MM.1S (cell line): ENCODE results near the gene KIAA1210.

Source experiments
- DNase-seq: peaks from one replicate; pipeline ENCODE4 v3.0.0-alpha.2; 2015
- H2AFZ ChIP-seq: fragments of 300-600 bp; sonication (generic); 2 replicates; pipeline ENCODE4 v1.6.0; 2016; ENCODE audit warnings: antibody characterized with exemption, low read length
- H3F3A ChIP-seq: fragments of 300-600 bp; sonication (generic); 2 replicates; pipeline ENCODE4 v1.6.1; 2016; ENCODE audit warnings: mild to moderate bottlenecking, antibody characterized with exemption, low read length, moderate library complexity, mixed read lengths; ENCODE audit not compliant: insufficient read depth
- H3K27ac ChIP-seq: fragments of 300-600 bp; sonication (generic); 2 replicates; pipeline ENCODE4 v1.5.1; 2016; ENCODE audit warnings: mild to moderate bottlenecking, low read length
- H3K27me3 ChIP-seq: fragments of 300-600 bp; sonication (generic); replicated peaks from 2 replicates; pipeline ENCODE4 v1.6.0; 2016; ENCODE audit warnings: low read length; ENCODE audit not compliant: insufficient read depth
- H3K36me3 ChIP-seq: fragments of 300-600 bp; sonication (generic); replicated peaks from 2 replicates; pipeline ENCODE4 v1.6.1; 2016; ENCODE audit warnings: mild to moderate bottlenecking, low read length, mixed read lengths; ENCODE audit not compliant: insufficient read depth
- H3K4me1 ChIP-seq: fragments of 300-600 bp; sonication (generic); 2 replicates; pipeline ENCODE4 v1.6.1; 2016; ENCODE audit warnings: low read length, mixed read lengths
- H3K4me2 ChIP-seq: fragments of 300-600 bp; sonication (generic); 2 replicates; pipeline ENCODE4 v1.6.0; 2016; ENCODE audit warnings: low read depth, low read length
- H3K4me3 ChIP-seq: fragments of 300-600 bp; sonication (generic); 2 replicates; pipeline ENCODE4 v1.5.1; 2016; ENCODE audit warnings: low read length, mixed read lengths
- H3K79me2 ChIP-seq: fragments of 300-600 bp; sonication (generic); 2 replicates; pipeline ENCODE4 v1.6.1; 2016; ENCODE audit warnings: mixed run types, low read length, mixed read lengths
- H3K9ac ChIP-seq: fragments of 300-600 bp; sonication (generic); 2 replicates; pipeline ENCODE4 v1.6.1; 2016; ENCODE audit warnings: low read length, mixed read lengths
- H3K9me2 ChIP-seq: fragments of 300-600 bp; sonication (generic); replicated peaks from 2 replicates; pipeline ENCODE4 v1.6.1; 2016; ENCODE audit warnings: mild to moderate bottlenecking, low read length, mixed read lengths; ENCODE audit not compliant: insufficient read depth
- H3K9me3 ChIP-seq: fragments of 300-600 bp; sonication (generic); replicated peaks from 2 replicates; pipeline ENCODE4 v1.6.1; 2016; ENCODE audit warnings: mild to moderate bottlenecking, low read length, mixed read lengths; ENCODE audit not compliant: insufficient read depth
- H4K20me1 ChIP-seq: fragments of 300-600 bp; sonication (generic); 2 replicates; pipeline ENCODE4 v1.6.1; 2016; ENCODE audit warnings: mild to moderate bottlenecking, low read length, moderate library complexity, mixed read lengths; ENCODE audit not compliant: insufficient read depth
- CTCF ChIP-seq: fragments of 300-600 bp; sonication (generic); IDR thresholded peaks from 2 replicates; pipeline ENCODE4 v1.5.1; 2016; ENCODE audit warnings: antibody characterized with exemption, low read length, mixed read lengths
- EZH2 ChIP-seq: fragments of 300-600 bp; sonication (generic); optimal IDR thresholded peaks from 2 replicates; pipeline ENCODE3; 2017; ENCODE audit warnings: low read depth, mild to moderate bottlenecking, antibody characterized with exemption, low read length, mixed read lengths
- EZH2phosphoT487 ChIP-seq: fragments of 300-600 bp; sonication (generic); IDR thresholded peaks from 2 replicates; pipeline ENCODE4 v1.6.1; 2018; ENCODE audit warnings: antibody characterized with exemption, low read length

The KIAA1210 gene

GRCh38 chrX:119147486-119147885 is 19.9 kb upstream of the KIAA1210 start:
- Histone ChIP-seq H3K27me3 (no peaks in the 10 kb centered on the region), H3K9me2 (no peaks in the 10 kb centered on the region), H3K79me2 (no peaks in the 10 kb centered on the region), H2AFZ (no peak overlapping the region), H3F3A (no peaks in the 10 kb centered on the region), H3K4me3 (no peak overlapping the region), H3K36me3 (no peaks in the 10 kb centered on the region), H3K9ac (no peak overlapping the region), H4K20me1 (no peaks in the 10 kb centered on the region), H3K4me2 (no peak overlapping the region), H3K27ac (no peak overlapping the region), H3K9me3 (no peaks in the 10 kb centered on the region), H3K4me1 (no peaks in the 10 kb centered on the region)
- no peak for TF ChIP-seq EZH2phosphoT487
- no peak for TF ChIP-seq CTCF
- no peak for TF ChIP-seq EZH2
- DNase-seq: no peak

DNA sequence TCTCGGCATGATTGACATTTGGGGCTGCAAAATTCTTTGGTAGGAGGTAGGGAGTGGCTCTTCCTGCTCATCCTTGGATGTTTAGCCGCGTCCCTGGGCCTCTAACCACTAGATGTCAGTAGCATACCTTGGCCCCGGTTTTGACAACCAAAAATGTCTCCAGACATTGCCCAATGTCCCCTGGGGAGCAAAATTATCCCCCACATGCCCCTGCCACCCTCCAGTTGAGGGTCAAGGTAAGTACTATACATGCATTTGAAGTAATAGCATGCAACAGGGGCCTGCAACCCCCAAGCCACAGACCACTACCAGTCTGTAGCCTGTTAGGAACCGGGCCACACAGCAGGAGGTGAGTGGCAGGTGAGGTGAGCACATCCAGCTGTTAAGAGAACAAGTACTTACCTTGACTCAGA is 17.6 kb upstream of the KIAA1210 start:
- Histone ChIP-seq H2AFZ (no peak overlapping the region), H3K36me3 (no peaks in the 10 kb centered on the region), H3K9ac (no peak overlapping the region), H3K4me2 (no peak overlapping the region), H3K4me1 (no peaks in the 10 kb centered on the region), H4K20me1 (no peaks in the 10 kb centered on the region), H3F3A (no peaks in the 10 kb centered on the region), H3K79me2 (no peaks in the 10 kb centered on the region), H3K9me2 (no peaks in the 10 kb centered on the region), H3K27ac (no peak overlapping the region), H3K27me3 (no peaks in the 10 kb centered on the region), H3K9me3 (no peaks in the 10 kb centered on the region), H3K4me3 (no peak overlapping the region)
- DNase-seq: no peak
- TF ChIP-seq EZH2 (no peak), CTCF (peak; percentile 26)

- no peak overlapping the region for H3K27ac ChIP-seq
- H3K36me3 ChIP-seq: no peaks in the 10 kb centered on the region
- no peak overlapping the region for H2AFZ ChIP-seq
- no peak for DNase-seq
- no peaks in the 10 kb centered on the region for H3K27me3 ChIP-seq
- H3K4me3 ChIP-seq: no peak overlapping the region
- no peaks in the 10 kb centered on the region for H3F3A ChIP-seq
- H3K9me2 ChIP-seq: no peaks in the 10 kb centered on the region
- H3K9me3 ChIP-seq: no peaks in the 10 kb centered on the region
- no peaks in the 10 kb centered on the region for H3K79me2 ChIP-seq
- no peak for TF ChIP-seq EZH2
- no peak for TF ChIP-seq CTCF
- TF ChIP-seq EZH2phosphoT487: no peak
- H3K4me1 ChIP-seq: no peaks in the 10 kb centered on the region
- no peak overlapping the region for H3K4me2 ChIP-seq
- no peaks in the 10 kb centered on the region for H4K20me1 ChIP-seq
- H3K9ac ChIP-seq: no peak overlapping the region
Observed at GRCh38 chrX:119134466-119134865, 6.9 kb upstream of the KIAA1210 start.

DNA sequence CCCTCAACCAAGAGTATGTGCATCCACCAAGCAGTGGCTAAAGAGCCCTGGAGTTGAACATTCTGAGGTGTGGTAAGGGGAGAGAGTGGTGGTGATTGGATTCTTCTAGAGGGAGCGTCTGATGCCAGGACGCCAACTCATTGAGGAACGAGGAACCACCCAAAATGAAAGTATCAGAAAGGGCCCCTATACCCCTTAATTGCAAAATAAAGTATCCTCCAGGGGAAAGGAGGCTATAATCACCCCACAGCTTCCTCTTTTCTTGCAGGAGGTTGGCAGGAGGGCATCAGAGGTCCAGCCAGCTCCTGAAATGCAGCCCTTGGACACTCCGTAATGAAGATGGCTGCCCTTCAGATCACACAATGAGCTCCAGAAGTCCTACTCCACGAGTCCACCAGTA is 5.3 kb upstream of the KIAA1210 start:
- Histone ChIP-seq H3K9ac (no peak overlapping the region), H3K4me3 (no peak overlapping the region), H3K4me1 (no peaks in the 10 kb centered on the region), H3F3A (no peaks in the 10 kb centered on the region), H4K20me1 (no peaks in the 10 kb centered on the region), H3K27ac (no peak overlapping the region), H3K27me3 (no peaks in the 10 kb centered on the region), H3K4me2 (no peak overlapping the region), H3K9me2 (no peaks in the 10 kb centered on the region), H3K9me3 (no peaks in the 10 kb centered on the region), H2AFZ (no peak overlapping the region), H3K36me3 (no peaks in the 10 kb centered on the region), H3K79me2 (no peaks in the 10 kb centered on the region)
- no peak for DNase-seq
- TF ChIP-seq EZH2phosphoT487: no peak
- TF ChIP-seq EZH2: no peak
- TF ChIP-seq CTCF: no peak
